ENCODE results near the gene KLC1. TPM values are rescaled to one million over a fixed set of nuclear protein-coding genes. Genes with fewer than 3 reads are reported as not detected.

Gene KLC1
- total RNA-seq, 1 experiment from 2014 or later = 306 TPM

GRCh38 chr14:103738701-103739451 lies 109.9 kb downstream of the KLC1 start:
- intact Hi-C loops (cut with micrococcal nuclease) = no loop called here
- no peaks in the 10 kb centered on the region for H4K20me1 ChIP-seq (ENCODE audit: low read length)
- no peaks in the 10 kb centered on the region for H3K4me1 ChIP-seq (ENCODE audit: insufficient read depth, low read length)
- DNase-seq = no peak
- H3K9me2 ChIP-seq (replicated peaks; ENCODE audit: low read length) = no peaks in the 10 kb centered on the region
- no peak overlapping the region for H3K9ac ChIP-seq (ENCODE audit: low read length)
- no peaks in the 10 kb centered on the region for H3F3A ChIP-seq (ENCODE audit: low read length, unreplicated experiment)
- no peaks in the 10 kb centered on the region for H3K27me3 ChIP-seq (ENCODE audit: low read length)
- H3K4me2 ChIP-seq (ENCODE audit: low read length) = no peak overlapping the region
- POLR2A ChIA-PET (ENCODE audit: unreplicated experiment) = no interaction called here
- H3K4me3 ChIP-seq (ENCODE audit: low read length) = no peak overlapping the region
- H3K27ac ChIP-seq (ENCODE audit: low read length) = no peak overlapping the region
- H3K36me3 ChIP-seq (ENCODE audit: low read depth, low read length) = peaks cover 14% of the 10 kb centered on the region; the same call in 1 of the 2 replicates
- BruUV-seq (replicated peaks) = no TSS peak
- no peak for TF ChIP-seq EZH2phosphoT487 (IDR thresholded peaks at IDR 0.05; ENCODE audit: borderline replicate concordance, low read length)
- no peak for TF ChIP-seq EZH2 (IDR thresholded peaks at IDR 0.05; ENCODE audit: low read length, unreplicated experiment)
- no peak for TF ChIP-seq CTCF (conservative IDR thresholded peaks at IDR 0.05; ENCODE audit: low read depth, low read length)
- ATAC-seq = no peak
- H3K79me2 ChIP-seq (ENCODE audit: low read length) = no peaks in the 10 kb centered on the region
- no peaks in the 10 kb centered on the region for H3K9me3 ChIP-seq (ENCODE audit: low read length)
- no peak overlapping the region for H2AFZ ChIP-seq (ENCODE audit: low read length)
- CTCF ChIA-PET = no interaction called here

GRCh38 chr14:103739466-103739792 lies 110.4 kb downstream of the KLC1 start:
- no peak for DNase-seq
- Histone ChIP-seq H3F3A (ENCODE audit: low read length, unreplicated experiment) (no peaks in the 10 kb centered on the region), H3K36me3 (ENCODE audit: low read depth, low read length) (peaks cover 14% of the 10 kb centered on the region; the same call in 1 of the 2 replicates), H4K20me1 (ENCODE audit: low read length) (no peaks in the 10 kb centered on the region), H3K27me3 (ENCODE audit: low read length) (no peaks in the 10 kb centered on the region), H3K9me3 (ENCODE audit: low read length) (no peaks in the 10 kb centered on the region), H3K4me1 (ENCODE audit: insufficient read depth, low read length) (no peaks in the 10 kb centered on the region), H3K79me2 (ENCODE audit: low read length) (no peaks in the 10 kb centered on the region), H3K4me3 (ENCODE audit: low read length) (no peak overlapping the region), H3K9ac (ENCODE audit: low read length) (no peak overlapping the region), H2AFZ (ENCODE audit: low read length) (no peak overlapping the region), H3K4me2 (ENCODE audit: low read length) (no peak overlapping the region), H3K27ac (ENCODE audit: low read length) (no peak overlapping the region), H3K9me2 (replicated peaks; ENCODE audit: low read length) (no peaks in the 10 kb centered on the region)
- no TSS peak for BruUV-seq (replicated peaks)
- no peak for ATAC-seq
- no peak for TF ChIP-seq CTCF (conservative IDR thresholded peaks at IDR 0.05; ENCODE audit: low read depth, low read length)
- TF ChIP-seq EZH2 (IDR thresholded peaks at IDR 0.05; ENCODE audit: low read length, unreplicated experiment) = no peak
- TF ChIP-seq EZH2phosphoT487 (IDR thresholded peaks at IDR 0.05; ENCODE audit: borderline replicate concordance, low read length) = no peak
- intact Hi-C loops (cut with micrococcal nuclease) = no loop called here
- ChIA-PET POLR2A (ENCODE audit: unreplicated experiment) (no interaction called here), CTCF (no interaction called here)

GRCh38 chr14:103739793-103740501 lies 110.9 kb downstream of the KLC1 start:
- Histone ChIP-seq H3K36me3 (ENCODE audit: low read depth, low read length) (peaks cover 11% of the 10 kb centered on the region; the same call in 1 of the 2 replicates), H3K9me3 (ENCODE audit: low read length) (no peaks in the 10 kb centered on the region), H3K27me3 (ENCODE audit: low read length) (no peaks in the 10 kb centered on the region), H4K20me1 (ENCODE audit: low read length) (no peaks in the 10 kb centered on the region), H3K4me3 (ENCODE audit: low read length) (no peak overlapping the region), H3K9me2 (replicated peaks; ENCODE audit: low read length) (no peaks in the 10 kb centered on the region), H3F3A (ENCODE audit: low read length, unreplicated experiment) (no peaks in the 10 kb centered on the region), H3K4me2 (ENCODE audit: low read length) (no peak overlapping the region), H3K4me1 (ENCODE audit: insufficient read depth, low read length) (no peaks in the 10 kb centered on the region), H2AFZ (ENCODE audit: low read length) (no peak overlapping the region), H3K27ac (ENCODE audit: low read length) (no peak overlapping the region), H3K79me2 (ENCODE audit: low read length) (no peaks in the 10 kb centered on the region), H3K9ac (ENCODE audit: low read length) (no peak overlapping the region)
- TF ChIP-seq EZH2phosphoT487 (IDR thresholded peaks at IDR 0.05; ENCODE audit: borderline replicate concordance, low read length) = no peak
- TF ChIP-seq EZH2 (IDR thresholded peaks at IDR 0.05; ENCODE audit: low read length, unreplicated experiment) = no peak
- no peak for TF ChIP-seq CTCF (conservative IDR thresholded peaks at IDR 0.05; ENCODE audit: low read depth, low read length)
- intact Hi-C loops (cut with micrococcal nuclease) = no loop called here
- no TSS peak for BruUV-seq (replicated peaks)
- POLR2A ChIA-PET (ENCODE audit: unreplicated experiment) = no interaction called here
- no peak for DNase-seq
- no peak for ATAC-seq
- CTCF ChIA-PET = no interaction called here

Data from PC-3 (cell line).